Heart left ventricle (tissue), 13 donors: ENCODE measurements around the gene GPR156.

Experiments used
- POLR2A ChIP-seq, 2 donors: fragments of 450-650 bp; IDR thresholded peaks; one replicate each; pipeline ENCODE4 v1.6.1; 2017; ENCODE audit warnings: antibody characterized with exemption in 2 of 2, mild to moderate bottlenecking in 2 of 2, moderate library complexity in 2 of 2
- TF ChIP-seq, protein P1 (sequence below), 12 donors: fragments of 200-600 bp; sonication (generic) in 4 of 12; IDR thresholded peaks; one replicate each; pipeline versions ENCODE4 v1.5.0 to v1.8.0; 2018 to 2022; ENCODE audit warnings: antibody characterized with exemption in 12 of 12, mild to moderate bottlenecking in 5 of 12
- donor health status: ischemic (EF 13 %, LVEDD 7.1; RV severe dilation, severe dysfunction).
- donor health status: DM: no; HTN: yes; CAD: no.
- donor health status: DM: no; HTN: no; CAD: no.
- donor health status: ischemic (EF 25% LVEDD 6.9; RV normal size, moderate dysfunction).
- donor health status: ischemic (EF 25% LVEDD 5.7; RV mildly dilated, moderate dysfunction).
- donor health status: ischemic (EF 35%, LVEDD 5.7; RV mildly dilated, moderate dysfunction).
- donor health status: nonischemic (EF 11% LVEDD 7.7; RV severe dilation, severe dysfunction).
- donor health status: DM: yes; HTN: yes; CAD: no.
- donor health status: PGD.
- donor health status: ischemic (EF 29% LVEDD 5.4; RV normal size, mild dysfunction).
- donor health status: nonischemic (EF 23%, LVEDD 6.1; RV moderate dilation, normal function).

DNA sequence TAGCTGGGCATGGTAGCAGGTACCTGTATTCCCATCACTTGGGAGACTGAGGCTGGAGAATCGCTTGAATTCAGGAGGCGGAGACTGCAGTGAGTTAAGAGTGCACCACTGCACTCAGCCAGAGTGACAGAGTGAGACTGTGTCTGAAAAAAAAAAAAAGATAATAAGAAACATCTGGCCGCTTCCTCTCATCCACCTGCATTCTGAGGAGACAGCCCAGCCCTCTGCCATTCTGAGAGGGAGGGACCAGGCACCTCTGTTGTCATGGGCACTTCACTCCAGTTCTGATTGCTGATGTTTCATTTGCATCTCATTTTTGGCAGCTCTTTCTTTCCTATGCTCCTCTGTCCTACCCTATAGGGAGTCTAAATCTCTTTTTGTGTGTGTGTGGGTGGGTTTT lies 154.4 kb downstream of the GPR156 start:
- TF ChIP-seq, protein P1, sequence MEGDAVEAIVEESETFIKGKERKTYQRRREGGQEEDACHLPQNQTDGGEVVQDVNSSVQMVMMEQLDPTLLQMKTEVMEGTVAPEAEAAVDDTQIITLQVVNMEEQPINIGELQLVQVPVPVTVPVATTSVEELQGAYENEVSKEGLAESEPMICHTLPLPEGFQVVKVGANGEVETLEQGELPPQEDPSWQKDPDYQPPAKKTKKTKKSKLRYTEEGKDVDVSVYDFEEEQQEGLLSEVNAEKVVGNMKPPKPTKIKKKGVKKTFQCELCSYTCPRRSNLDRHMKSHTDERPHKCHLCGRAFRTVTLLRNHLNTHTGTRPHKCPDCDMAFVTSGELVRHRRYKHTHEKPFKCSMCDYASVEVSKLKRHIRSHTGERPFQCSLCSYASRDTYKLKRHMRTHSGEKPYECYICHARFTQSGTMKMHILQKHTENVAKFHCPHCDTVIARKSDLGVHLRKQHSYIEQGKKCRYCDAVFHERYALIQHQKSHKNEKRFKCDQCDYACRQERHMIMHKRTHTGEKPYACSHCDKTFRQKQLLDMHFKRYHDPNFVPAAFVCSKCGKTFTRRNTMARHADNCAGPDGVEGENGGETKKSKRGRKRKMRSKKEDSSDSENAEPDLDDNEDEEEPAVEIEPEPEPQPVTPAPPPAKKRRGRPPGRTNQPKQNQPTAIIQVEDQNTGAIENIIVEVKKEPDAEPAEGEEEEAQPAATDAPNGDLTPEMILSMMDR (IDR thresholded peaks at IDR 0.05) = no peak
- no peak for TF ChIP-seq POLR2A (IDR thresholded peaks at IDR 0.05)
